BLaER1 treated with 17β-estradiol and CSF1 and Interleukin-3, amounts not matched to agents 10 nM and 100 nM (cell line): ENCODE results near the gene TENT5A.
"Not testable (repeated sequence)": the region's sequence is repeated elsewhere in the genome, so short reads cannot be mapped to it uniquely, and the experiment has no call there.

Source experiments
- H3K27ac ChIP-seq, 11 experiments: shearing (Covaris generic); formaldehyde crosslinking; 2 replicates each; pipeline ENCODE4 v1.8.1; 2022
- H3K27me3 ChIP-seq, 11 experiments: shearing (Covaris generic); formaldehyde crosslinking; 2 replicates each; pipeline ENCODE4 v1.8.1; 2022
- H3K36me3 ChIP-seq, 11 experiments: shearing (Covaris generic); formaldehyde crosslinking; 2 replicates each; pipeline ENCODE4 v1.8.1; 2022
- H3K4me1 ChIP-seq, 10 experiments: shearing (Covaris generic); formaldehyde crosslinking; 2 replicates each; pipeline ENCODE4 v1.8.1; 2022
- H3K4me2 ChIP-seq, 11 experiments: shearing (Covaris generic); formaldehyde crosslinking; 2 replicates each; pipeline ENCODE4 v1.8.1; 2022
- H3K4me3 ChIP-seq, 10 experiments: shearing (Covaris generic); formaldehyde crosslinking; 2 replicates each; pipeline ENCODE4 v1.8.1; 2022
- H3K9ac ChIP-seq, 11 experiments: shearing (Covaris generic); formaldehyde crosslinking; 2 replicates each; pipeline ENCODE4 v1.8.1; 2022
- H3K9me3 ChIP-seq, 11 experiments: shearing (Covaris generic); formaldehyde crosslinking; replicated peaks in 1 of 11; 2 replicates each; pipeline ENCODE4 v1.8.1; 2022
- H4K20me1 ChIP-seq, 11 experiments: shearing (Covaris generic); formaldehyde crosslinking; 2 replicates each; pipeline ENCODE4 v1.8.1; 2022
- Cebpa-rat ChIP-seq, 11 experiments: shearing (Covaris generic); IDR thresholded peaks; 2 replicates each; pipeline ENCODE4 v1.8.1; 2022

The TENT5A gene

DNA sequence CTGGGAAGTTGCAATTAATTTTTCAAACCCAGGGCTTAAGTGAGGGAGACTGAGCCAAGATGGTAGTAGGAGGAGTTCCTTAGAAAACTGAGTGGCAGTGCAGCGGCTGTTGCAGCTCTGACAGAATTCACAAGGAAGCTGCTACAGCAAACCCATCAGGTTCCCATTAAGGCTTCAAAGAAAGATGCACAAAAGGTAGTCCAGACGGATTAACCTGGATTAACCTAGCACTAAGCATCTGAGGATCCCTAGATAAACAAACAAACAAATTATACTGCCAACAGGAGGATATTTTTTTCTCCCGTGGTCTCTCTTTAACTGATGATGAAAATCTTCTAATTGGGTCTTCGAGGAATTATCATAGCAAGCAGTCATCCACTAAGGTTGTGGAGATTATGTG, 5.2 kb downstream of the TENT5A start:
- Histone ChIP-seq H3K4me3 (no peak overlapping the region), H3K27me3 (no peaks in the 10 kb centered on the region), H3K4me2 (no peak overlapping the region), H3K4me1 (peaks cover 0 to 22% (median 2%) of the 10 kb centered on the region in 10 experiments; a peak in 10 of 20 replicates), H4K20me1 (no peaks in the 10 kb centered on the region), H3K36me3 (no peaks in the 10 kb centered on the region), H3K9me3 (peaks cover 0 to 13% (median 11%) of the 10 kb centered on the region in 11 experiments; a peak in 17 of 22 replicates), H3K9ac (no peak overlapping the region), H3K27ac (no peak overlapping the region)
- no peak for TF ChIP-seq Cebpa-rat (IDR thresholded peaks at IDR 0.05)

DNA sequence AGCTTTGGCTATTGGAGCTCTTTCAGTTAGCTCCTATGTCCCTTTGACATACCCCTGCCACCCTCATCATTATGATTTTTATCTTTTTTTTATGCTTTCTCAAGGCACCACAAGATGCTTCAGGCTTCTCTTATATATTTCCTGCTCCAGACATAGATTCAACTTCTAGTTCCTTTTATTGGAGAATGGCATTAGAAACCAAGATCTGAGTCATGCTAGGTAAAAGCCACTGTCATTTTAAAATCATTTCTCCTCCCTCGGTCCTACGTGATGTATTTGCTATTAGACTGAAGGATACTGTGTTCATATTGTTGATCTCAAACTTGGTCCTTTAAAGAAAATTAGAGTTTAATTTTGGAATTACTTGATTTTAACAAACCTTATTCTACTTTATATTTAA, 8.3 kb downstream of the TENT5A start:
- Histone ChIP-seq H3K27ac (no peak overlapping the region), H3K36me3 (no peaks in the 10 kb centered on the region), H3K4me2 (peak overlapping the region in 3 of 11 experiments; percentile 29 to 60 (median 52); a peak in 3 of 22 replicates), H4K20me1 (no peaks in the 10 kb centered on the region), H3K9me3 (no peaks in the 10 kb centered on the region), H3K9ac (no peak overlapping the region), H3K4me3 (no peak overlapping the region), H3K27me3 (no peaks in the 10 kb centered on the region), H3K4me1 (peaks cover 0 to 22% (median 2%) of the 10 kb centered on the region in 10 experiments; a peak in 10 of 20 replicates)
- no peak for TF ChIP-seq Cebpa-rat (IDR thresholded peaks at IDR 0.05)

DNA sequence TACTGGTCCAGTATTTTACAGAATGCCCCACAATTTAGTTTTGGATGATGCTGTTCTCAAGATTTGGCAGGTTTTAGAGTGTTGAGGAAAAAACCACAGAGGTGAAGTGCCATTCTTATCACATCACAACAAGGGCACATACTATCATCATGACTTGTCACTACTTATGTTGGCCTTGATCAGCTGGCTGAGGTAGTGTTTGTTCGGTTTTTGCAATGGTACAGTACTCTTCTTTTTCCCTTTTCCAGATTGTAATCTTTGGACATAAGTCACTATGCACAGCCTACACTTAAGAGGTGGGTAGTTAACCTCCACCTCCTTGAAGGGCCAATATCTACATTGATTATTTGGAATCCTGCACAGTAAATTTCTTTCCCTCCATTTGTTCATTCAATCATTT, 8.8 kb downstream of the TENT5A start:
- no peak for TF ChIP-seq Cebpa-rat (IDR thresholded peaks at IDR 0.05)
- no peak overlapping the region for H3K27ac ChIP-seq
- H3K9me3 ChIP-seq: no peaks in the 10 kb centered on the region
- H4K20me1 ChIP-seq: no peaks in the 10 kb centered on the region
- H3K4me1 ChIP-seq: peaks cover 0 to 22% (median 2%) of the 10 kb centered on the region in 10 experiments; a peak in 10 of 20 replicates
- H3K9ac ChIP-seq: no peak overlapping the region
- H3K4me2 ChIP-seq: no peak overlapping the region; a peak in 1 of 22 replicates
- H3K4me3 ChIP-seq: no peak overlapping the region
- no peaks in the 10 kb centered on the region for H3K27me3 ChIP-seq
- no peaks in the 10 kb centered on the region for H3K36me3 ChIP-seq

DNA sequence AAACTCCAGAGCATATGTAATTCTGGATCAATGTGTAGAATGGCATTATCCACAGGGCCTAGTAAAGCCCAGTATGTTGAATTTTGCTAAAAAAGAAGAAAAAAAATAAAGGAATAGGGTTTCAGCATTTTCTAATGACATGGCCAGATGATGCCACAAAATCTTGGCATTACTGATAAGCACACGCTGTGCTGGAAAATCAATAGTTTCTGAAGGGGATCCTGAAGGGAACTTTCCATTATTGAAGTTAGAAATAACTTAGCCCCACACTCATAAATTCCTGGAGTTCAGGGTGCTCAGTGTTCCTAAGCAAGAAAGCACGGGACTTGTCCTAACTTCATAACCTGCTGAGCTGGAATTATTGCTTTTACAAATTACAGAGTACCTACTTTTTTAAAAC, 10.8 kb downstream of the TENT5A start:
- no peak for TF ChIP-seq Cebpa-rat (IDR thresholded peaks at IDR 0.05)
- peaks cover 0 to 22% (median 2%) of the 10 kb centered on the region in 10 experiments; a peak in 10 of 20 replicates for H3K4me1 ChIP-seq
- H3K9ac ChIP-seq: no peak overlapping the region
- no peaks in the 10 kb centered on the region for H3K36me3 ChIP-seq
- no peaks in the 10 kb centered on the region for H3K27me3 ChIP-seq
- H3K4me2 ChIP-seq: no peak overlapping the region
- H3K9me3 ChIP-seq: no peaks in the 10 kb centered on the region
- no peaks in the 10 kb centered on the region for H4K20me1 ChIP-seq
- no peak overlapping the region for H3K27ac ChIP-seq
- no peak overlapping the region for H3K4me3 ChIP-seq

DNA sequence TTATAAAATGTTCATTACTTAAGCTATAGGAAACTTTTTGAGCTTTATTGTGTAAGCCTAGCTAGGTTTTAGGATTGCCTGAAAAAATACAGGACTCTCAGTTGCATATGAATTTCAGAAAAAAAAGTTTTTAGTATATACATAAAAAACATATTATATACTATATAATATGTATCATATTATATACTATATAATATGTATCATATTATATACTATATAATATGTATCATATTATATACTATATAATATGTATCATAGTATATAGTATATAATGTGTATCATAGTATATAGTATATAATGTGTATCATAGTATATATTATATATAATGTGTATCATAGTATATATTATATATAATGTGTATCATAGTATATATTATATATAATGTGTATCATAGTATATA, 11.9 kb downstream of the TENT5A start:
- not testable (repeated sequence) for H3K9me3 ChIP-seq, H3K27me3 ChIP-seq, H3K27ac ChIP-seq, H3K36me3 ChIP-seq, H3K4me2 ChIP-seq, H4K20me1 ChIP-seq, H3K4me3 ChIP-seq, H3K9ac ChIP-seq
- peaks cover 0 to 20% (median 2%) of the 10 kb centered on the region in 10 experiments; a peak in 10 of 20 replicates for H3K4me1 ChIP-seq

DNA sequence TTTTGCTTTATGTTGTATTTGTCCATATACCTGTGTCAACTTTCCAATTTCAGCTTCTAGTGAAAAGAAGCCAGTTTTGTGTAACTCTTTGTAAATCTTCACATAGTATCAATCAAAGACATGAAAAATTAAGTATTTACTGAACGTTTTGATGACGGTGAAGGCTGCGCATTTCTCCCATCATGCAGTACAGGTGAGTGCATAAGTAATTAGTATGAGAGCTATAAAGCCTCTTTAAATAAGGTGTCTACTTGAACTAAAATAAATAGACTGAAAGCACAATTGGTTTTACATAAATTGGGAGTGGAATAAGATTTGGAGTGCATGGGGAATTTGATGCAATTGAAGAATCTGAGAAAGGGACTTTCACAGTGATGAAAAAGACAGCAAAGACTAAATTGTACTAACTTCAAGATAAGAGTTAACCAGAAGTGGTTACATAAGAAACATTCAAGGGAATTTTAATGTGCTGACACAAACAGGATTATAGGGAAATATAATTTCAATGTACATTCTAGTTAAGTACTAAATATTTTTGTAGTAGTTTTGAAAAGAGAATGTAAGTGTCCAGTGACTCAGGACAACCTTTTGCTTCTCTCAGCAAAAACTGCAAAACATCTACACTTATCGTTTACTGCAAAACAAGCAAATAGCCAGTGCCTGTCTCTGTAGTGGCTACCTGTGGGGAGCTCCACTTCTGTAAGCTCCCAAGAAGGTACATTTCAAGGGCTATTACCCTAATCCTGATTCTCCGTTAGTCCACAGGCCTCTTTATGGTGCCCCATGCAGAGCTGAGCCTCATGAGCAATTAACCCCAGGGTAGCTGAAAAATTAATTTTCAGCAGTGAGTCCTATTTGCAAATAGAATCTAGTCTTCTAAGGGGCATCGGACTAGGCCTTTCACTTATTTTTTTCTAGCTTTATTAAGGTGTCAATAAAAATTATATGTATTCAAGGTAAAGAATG, 13.0 kb downstream of the TENT5A start:
- Histone ChIP-seq H3K4me1 (peaks cover 0 to 9% (median under 1%) of the 10 kb centered on the region in 10 experiments; a peak in 8 of 20 replicates), H3K27me3 (no peaks in the 10 kb centered on the region), H4K20me1 (no peaks in the 10 kb centered on the region), H3K4me2 (no peak overlapping the region), H3K36me3 (no peaks in the 10 kb centered on the region), H3K4me3 (no peak overlapping the region), H3K27ac (no peak overlapping the region), H3K9ac (no peak overlapping the region), H3K9me3 (no peaks in the 10 kb centered on the region)
- no peak for TF ChIP-seq Cebpa-rat (IDR thresholded peaks at IDR 0.05)

DNA sequence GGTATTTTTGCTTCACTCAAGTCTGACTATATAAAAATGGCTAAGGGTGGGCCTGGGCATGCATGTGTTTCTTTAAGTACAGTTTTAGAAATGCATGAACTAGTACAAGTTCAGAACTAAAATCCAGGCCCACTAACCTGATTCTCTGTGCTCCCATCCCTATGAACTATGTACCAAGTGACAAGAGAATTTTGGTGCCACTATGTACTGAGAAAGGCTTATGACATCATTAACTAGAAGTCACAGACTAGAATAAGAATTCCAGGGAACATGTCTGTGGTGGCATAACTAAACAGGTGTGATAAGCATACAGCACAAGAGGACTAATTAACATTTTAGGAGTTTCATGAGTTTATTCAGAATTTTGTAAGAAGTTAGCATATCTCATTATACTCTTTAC, 16.1 kb downstream of the TENT5A start:
- H3K4me2 ChIP-seq: no peak overlapping the region
- no peak overlapping the region for H3K4me3 ChIP-seq
- H3K9ac ChIP-seq: no peak overlapping the region
- peaks cover 0 to 18% (median 9%) of the 10 kb centered on the region in 10 experiments; a peak in 13 of 20 replicates for H3K4me1 ChIP-seq
- no peak for TF ChIP-seq Cebpa-rat (IDR thresholded peaks at IDR 0.05)
- H3K27ac ChIP-seq: no peak overlapping the region
- no peaks in the 10 kb centered on the region for H3K36me3 ChIP-seq
- no peaks in the 10 kb centered on the region for H3K27me3 ChIP-seq
- no peaks in the 10 kb centered on the region for H4K20me1 ChIP-seq
- no peaks in the 10 kb centered on the region for H3K9me3 ChIP-seq

DNA sequence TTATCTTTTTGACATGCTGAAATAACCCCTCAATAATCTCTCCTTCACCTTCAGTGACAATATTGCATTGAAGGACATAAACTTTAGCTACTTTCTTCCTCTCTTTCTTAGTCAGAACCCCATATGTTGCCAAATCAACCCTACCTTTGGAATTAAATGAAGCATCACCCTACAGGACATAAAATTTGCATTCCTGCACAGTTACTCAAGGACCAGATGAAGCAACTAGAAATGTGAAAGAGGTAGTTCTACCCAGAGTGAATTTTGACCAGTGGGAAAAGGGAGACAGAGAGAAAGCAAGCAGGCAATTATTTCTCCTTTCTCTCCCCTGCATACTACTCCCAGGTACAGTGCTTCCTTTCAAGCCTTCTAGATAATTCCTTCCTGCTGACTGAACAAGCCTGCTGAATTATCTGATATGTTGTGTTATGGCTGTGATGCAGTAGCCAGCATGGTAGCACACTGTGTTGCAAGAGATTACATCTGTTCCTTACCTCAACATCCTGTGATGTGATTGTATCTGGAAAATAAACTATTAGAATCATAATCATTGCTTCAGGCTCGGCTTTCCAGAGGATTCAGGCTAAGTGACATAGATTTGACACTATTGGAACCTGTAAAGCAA, 16.6 kb downstream of the TENT5A start:
- Histone ChIP-seq H3K4me1 (peaks cover 0 to 18% (median 9%) of the 10 kb centered on the region in 10 experiments; a peak in 13 of 20 replicates), H3K36me3 (no peaks in the 10 kb centered on the region), H3K27me3 (no peaks in the 10 kb centered on the region), H4K20me1 (no peaks in the 10 kb centered on the region), H3K27ac (no peak overlapping the region), H3K9ac (no peak overlapping the region), H3K4me3 (no peak overlapping the region), H3K9me3 (no peaks in the 10 kb centered on the region), H3K4me2 (no peak overlapping the region)
- no peak for TF ChIP-seq Cebpa-rat (IDR thresholded peaks at IDR 0.05)

DNA sequence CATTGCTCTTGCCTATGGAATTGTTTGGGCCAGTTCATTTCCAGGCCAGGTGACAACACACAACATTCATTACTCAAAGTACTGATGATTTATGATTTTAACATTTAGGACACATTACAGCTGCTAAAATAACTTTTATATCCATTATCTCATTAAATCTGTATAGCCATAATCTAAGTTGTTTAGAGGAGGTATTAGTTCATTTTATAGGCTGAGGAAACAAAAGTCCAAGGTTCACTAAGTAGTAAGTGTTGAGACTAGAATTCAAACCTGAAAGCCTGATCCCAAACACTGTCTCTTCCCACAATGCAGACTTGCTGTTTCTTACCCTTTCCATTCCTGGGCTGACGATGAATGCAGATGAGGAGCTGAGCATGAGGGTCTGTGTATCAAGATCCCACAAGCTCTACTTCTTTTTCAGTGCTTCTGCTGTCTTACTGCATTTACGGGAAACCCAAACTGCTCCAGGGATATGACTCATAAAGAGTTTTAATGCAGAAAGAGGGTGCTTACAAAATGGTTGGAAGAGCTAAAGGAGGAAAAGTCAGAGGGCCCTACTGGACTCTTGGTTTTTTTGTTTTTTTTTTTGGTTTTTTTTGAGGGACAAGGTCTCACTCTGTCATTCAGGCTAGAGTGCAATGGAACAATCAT, 17.9 kb downstream of the TENT5A start:
- no peaks in the 10 kb centered on the region for H3K36me3 ChIP-seq
- no peaks in the 10 kb centered on the region for H3K9me3 ChIP-seq
- H3K4me2 ChIP-seq: no peak overlapping the region
- H3K4me3 ChIP-seq: no peak overlapping the region
- no peak for TF ChIP-seq Cebpa-rat (IDR thresholded peaks at IDR 0.05)
- H3K27ac ChIP-seq: no peak overlapping the region
- H3K9ac ChIP-seq: no peak overlapping the region
- H3K27me3 ChIP-seq: no peaks in the 10 kb centered on the region
- peaks cover 0 to 18% (median 9%) of the 10 kb centered on the region in 10 experiments; a peak in 13 of 20 replicates for H3K4me1 ChIP-seq
- H4K20me1 ChIP-seq: no peaks in the 10 kb centered on the region
